Neutrophil (primary cell): ENCODE data around the gene KIF6.

Experiments
- H3K27ac ChIP-seq: fragments of 200-600 bp; sonication (generic); 2 replicates; pipeline ENCODE4 v1.5.1; 2016; ENCODE audit warnings: mild to moderate bottlenecking, moderate library complexity
- H3K27me3 ChIP-seq: fragments of 200-600 bp; sonication (generic); 2 replicates; pipeline ENCODE4 v1.6.0; 2016; ENCODE audit warnings: mild to moderate bottlenecking
- H3K36me3 ChIP-seq: fragments of 200-600 bp; sonication (generic); 2 replicates; pipeline ENCODE4 v1.5.1; 2017
- H3K4me1 ChIP-seq, 2 experiments: fragments of 200-600 bp in 1 of 2; sonication (generic) in 1 of 2; 1 replicate in 1 of 2; 2 replicates in 1 of 2; pipeline versions ENCODE4 v1.5.1 to v1.6.1; 2013 to 2016; ENCODE audit warnings: low read depth in 1 of 2, low read length in 1 of 2, mild to moderate bottlenecking in 1 of 2, moderate library complexity in 1 of 2; ENCODE audit not compliant: control insufficient read depth in 1 of 2, insufficient read depth in 1 of 2
- H3K4me3 ChIP-seq, 2 experiments: fragments of 200-600 bp in 1 of 2; sonication (generic) in 1 of 2; 1 replicate in 1 of 2; 2 replicates in 1 of 2; pipeline ENCODE4 v1.5.1; 2013 to 2016; ENCODE audit warnings: low read depth in 1 of 2, low read length in 1 of 2, mild to moderate bottlenecking in 1 of 2, moderate library complexity in 1 of 2
- H3K9me3 ChIP-seq: fragments of 200-600 bp; sonication (generic); 2 replicates; pipeline ENCODE4 v1.5.1; 2016
- TF ChIP-seq, protein P1 (sequence below): fragments of 200-600 bp; sonication (generic); IDR thresholded peaks from 2 replicates; pipeline ENCODE4 v1.5.1; 2016; ENCODE audit warnings: antibody characterized with exemption

KIF6 gene

DNA sequence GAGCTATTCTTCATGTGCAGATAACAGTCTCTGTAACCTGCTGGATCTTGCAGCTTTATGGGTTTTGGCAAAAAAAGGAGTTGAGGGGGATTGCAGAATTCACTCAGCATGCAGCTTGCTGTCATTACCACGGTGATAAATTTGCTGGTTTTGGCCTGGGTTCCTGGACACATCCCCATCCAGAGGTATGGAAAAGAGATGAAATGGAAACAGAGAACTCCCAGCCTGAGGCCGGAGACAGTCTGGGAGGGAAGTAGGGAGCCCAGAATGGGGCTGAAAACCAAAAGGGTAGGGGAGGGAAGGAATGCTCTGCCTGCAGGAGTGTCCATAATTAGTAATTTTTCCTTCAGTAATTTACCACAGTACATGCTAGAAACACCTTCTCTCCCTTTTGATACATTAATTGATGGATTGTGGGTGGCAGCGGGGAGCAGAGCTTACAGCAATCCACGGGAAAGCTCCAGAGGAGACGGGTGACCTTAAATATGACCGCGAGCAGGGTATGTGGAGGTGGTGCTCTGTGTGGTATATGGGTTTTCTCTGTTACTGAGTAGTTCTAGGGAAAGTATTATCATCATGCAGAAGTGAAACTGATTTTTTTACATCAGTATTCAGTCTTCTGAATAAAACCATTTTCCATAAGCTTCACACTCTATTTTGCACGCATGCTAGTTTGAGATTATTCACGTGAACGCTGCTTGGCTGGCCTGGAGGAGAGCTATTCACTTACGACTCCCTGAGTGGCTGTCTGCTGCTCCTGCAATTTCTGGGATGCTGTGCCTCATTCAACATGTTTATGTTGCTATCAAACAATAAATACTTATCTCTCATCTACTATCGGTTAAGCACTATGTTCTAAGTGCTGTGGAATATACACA lies 336.4 kb downstream of the KIF6 start:
- Histone ChIP-seq H3K27me3 (peaks cover 18% of the 10 kb centered on the region), H3K4me3 (no peak overlapping the region), H3K36me3 (no peaks in the 10 kb centered on the region), H3K4me1 (no peaks in the 10 kb centered on the region), H3K27ac (no peak overlapping the region), H3K9me3 (no peaks in the 10 kb centered on the region)
- TF ChIP-seq, protein P1, sequence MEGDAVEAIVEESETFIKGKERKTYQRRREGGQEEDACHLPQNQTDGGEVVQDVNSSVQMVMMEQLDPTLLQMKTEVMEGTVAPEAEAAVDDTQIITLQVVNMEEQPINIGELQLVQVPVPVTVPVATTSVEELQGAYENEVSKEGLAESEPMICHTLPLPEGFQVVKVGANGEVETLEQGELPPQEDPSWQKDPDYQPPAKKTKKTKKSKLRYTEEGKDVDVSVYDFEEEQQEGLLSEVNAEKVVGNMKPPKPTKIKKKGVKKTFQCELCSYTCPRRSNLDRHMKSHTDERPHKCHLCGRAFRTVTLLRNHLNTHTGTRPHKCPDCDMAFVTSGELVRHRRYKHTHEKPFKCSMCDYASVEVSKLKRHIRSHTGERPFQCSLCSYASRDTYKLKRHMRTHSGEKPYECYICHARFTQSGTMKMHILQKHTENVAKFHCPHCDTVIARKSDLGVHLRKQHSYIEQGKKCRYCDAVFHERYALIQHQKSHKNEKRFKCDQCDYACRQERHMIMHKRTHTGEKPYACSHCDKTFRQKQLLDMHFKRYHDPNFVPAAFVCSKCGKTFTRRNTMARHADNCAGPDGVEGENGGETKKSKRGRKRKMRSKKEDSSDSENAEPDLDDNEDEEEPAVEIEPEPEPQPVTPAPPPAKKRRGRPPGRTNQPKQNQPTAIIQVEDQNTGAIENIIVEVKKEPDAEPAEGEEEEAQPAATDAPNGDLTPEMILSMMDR, result no peak

DNA sequence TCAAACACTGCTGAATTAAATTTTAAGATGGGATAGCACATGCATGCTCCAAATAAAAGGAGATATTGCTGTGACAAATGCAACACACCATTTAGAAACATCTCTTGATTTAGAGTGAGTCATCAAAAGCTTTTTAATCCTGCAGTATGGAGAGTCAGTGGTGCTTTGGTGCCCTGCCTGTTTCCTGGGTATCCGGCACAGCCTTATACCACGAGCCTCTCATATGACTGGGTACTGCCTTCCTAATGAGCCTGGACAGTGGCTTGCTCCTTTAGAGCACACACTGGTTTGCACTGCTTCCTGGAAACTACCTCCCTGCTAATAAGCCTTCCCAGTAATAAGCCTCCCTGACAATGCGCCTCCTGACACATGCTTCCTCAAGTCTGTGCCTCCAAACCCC lies 337.4 kb downstream of the KIF6 start:
- no peak overlapping the region for H3K4me3 ChIP-seq
- H3K9me3 ChIP-seq, result no peaks in the 10 kb centered on the region
- H3K27ac ChIP-seq, result no peak overlapping the region
- H3K36me3 ChIP-seq, result no peaks in the 10 kb centered on the region
- TF ChIP-seq, protein P1, result no peak
- no peaks in the 10 kb centered on the region for H3K4me1 ChIP-seq
- peaks cover 13% of the 10 kb centered on the region for H3K27me3 ChIP-seq

DNA sequence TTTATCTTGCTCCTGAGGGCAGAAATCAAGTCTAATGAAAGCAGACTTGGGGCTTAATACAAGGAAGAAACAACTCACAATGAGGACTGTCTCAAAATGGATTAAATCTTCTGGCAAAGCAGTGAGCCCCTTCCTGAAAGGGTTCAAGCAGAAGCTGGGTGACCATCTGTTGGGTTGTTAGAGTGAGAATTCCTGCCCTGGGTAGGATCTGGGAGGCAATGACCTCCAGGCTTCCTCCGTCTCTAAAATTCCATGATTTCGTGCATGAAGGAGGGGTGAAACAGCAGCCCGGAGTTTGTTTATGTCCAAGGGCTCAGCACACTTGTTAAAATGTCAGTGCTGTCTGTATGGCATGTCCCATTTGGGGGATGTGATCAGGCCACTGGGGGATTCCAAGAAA lies 338.7 kb downstream of the KIF6 start:
- TF ChIP-seq, protein P1, result no peak
- H3K27ac ChIP-seq, result no peak overlapping the region
- H3K4me3 ChIP-seq, result no peak overlapping the region
- no peaks in the 10 kb centered on the region for H3K4me1 ChIP-seq
- no peaks in the 10 kb centered on the region for H3K36me3 ChIP-seq
- no peaks in the 10 kb centered on the region for H3K9me3 ChIP-seq
- H3K27me3 ChIP-seq, result peaks cover 10% of the 10 kb centered on the region

DNA sequence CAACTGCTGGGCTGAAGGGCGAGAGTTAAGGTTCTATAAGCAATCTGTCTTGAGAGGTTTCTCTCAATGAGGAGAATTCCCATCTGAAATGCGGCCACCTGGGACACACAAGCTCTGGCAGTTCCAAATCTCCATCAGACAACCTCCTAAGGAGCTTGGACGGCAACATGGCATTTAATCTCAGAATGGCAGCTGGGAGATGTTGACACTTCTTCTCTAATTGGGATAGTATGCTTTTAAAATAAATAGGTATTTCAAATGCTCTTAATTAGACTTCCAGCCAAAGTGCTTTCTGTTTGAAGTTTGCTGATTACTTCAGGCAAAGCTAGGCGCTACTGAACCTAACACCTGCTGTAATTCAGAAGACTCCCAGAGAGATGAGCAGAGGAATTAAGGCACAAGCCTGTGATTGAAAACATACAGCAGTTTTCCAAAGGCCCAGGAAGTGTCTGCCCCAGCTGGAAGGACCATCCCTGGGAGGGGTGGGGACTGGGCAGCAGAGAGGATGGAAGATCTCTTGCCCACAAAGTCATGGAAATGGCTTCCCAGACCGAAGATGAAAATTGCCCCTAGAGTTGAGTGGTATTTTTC lies 343.6 kb downstream of the KIF6 start:
- Histone ChIP-seq H3K36me3 (no peaks in the 10 kb centered on the region), H3K27ac (no peak overlapping the region), H3K27me3 (peaks cover 23% of the 10 kb centered on the region), H3K4me3 (no peak overlapping the region), H3K4me1 (no peaks in the 10 kb centered on the region), H3K9me3 (no peaks in the 10 kb centered on the region)
- TF ChIP-seq, protein P1, result no peak

DNA sequence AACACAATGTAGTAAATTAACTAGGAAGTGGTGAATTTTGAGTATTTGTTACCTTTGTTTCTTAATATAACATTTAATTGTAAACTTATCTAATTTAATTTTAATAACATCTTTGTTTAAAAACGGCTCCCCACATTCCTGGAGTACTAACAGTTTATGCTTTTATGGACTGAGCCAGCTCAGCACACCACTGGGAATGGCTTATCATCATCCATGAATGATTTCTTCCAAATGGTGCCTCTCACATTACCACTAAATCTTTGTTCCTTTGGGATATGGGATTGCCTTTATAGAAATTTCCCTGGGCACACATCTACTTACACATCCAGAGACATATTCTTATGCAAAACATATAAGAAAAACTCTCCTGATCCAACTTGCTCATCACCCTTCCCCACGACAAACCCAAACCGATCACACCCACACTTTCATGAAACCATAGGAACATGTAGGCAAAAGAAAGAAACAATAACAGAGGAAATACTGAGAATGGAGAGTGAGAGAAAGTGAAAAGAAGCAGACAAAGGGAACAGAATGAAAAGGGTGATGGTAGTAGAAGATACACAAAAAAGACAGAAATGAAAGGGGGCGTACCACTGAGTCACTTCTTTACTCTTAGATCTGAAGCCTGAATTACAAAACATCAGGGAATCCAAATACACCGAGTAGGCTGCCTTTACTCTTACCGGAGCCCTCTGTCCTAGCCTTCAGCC lies 344.2 kb downstream of the KIF6 start:
- H3K27ac ChIP-seq, result no peak overlapping the region
- peaks cover 19% of the 10 kb centered on the region for H3K27me3 ChIP-seq
- TF ChIP-seq, protein P1, result no peak
- no peaks in the 10 kb centered on the region for H3K36me3 ChIP-seq
- no peak overlapping the region for H3K4me3 ChIP-seq
- H3K9me3 ChIP-seq, result no peaks in the 10 kb centered on the region
- H3K4me1 ChIP-seq, result no peaks in the 10 kb centered on the region
